GF-D8 (cell line): ENCODE measurements around the gene KCTD7.
"Not testable (repeated sequence)": the region's sequence is repeated elsewhere in the genome, so short reads cannot be mapped to it uniquely, and the experiment has no call there.

Source experiments
- DNase-seq: peaks from one replicate; lab custom pipeline; 2025; lab: John Stamatoyannopoulos, UW

Gene KCTD7

DNA sequence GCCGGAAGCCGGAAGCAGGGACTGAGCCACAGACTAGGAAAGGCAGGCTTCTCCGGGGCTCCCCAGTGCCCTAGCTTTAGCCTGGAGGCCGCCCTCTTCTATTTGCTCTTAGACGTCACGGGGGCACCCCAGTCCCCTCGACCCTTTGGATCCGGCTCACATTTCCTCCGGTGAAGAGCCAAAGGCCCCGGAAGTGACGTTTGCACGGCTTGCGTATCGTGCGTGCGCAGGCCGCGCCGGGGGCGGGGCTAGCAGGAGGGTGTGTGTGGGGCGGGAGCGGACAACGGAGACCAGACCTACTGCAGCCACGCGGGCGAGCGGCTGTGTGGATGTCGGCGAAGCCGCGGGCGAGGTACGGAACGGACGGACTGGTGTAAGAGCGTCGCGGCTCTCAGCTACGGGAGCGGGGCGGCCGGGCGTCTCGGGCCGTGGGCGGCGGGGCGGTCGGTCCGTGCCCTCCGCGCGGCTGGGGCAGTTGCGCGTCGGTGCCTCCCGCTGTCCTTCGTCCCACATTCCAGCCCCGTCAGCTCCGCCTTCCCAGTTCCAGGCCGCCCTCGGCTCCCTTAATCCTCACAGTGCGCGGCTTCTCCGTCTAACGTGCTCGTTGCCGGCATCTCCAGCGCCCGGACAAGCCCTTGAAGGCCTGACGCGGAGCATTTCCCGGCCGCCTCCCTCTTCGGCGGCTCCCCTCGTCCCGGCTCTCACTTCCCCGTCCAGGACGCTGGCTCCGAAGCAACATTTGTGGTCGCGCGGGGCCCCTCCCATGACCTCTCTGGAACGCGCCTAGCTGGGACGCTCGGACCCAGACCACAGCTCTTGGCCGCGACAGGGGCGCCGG is 25.8 kb downstream of the KCTD7 start:
- DNase-seq = peak; percentile 96

DNA sequence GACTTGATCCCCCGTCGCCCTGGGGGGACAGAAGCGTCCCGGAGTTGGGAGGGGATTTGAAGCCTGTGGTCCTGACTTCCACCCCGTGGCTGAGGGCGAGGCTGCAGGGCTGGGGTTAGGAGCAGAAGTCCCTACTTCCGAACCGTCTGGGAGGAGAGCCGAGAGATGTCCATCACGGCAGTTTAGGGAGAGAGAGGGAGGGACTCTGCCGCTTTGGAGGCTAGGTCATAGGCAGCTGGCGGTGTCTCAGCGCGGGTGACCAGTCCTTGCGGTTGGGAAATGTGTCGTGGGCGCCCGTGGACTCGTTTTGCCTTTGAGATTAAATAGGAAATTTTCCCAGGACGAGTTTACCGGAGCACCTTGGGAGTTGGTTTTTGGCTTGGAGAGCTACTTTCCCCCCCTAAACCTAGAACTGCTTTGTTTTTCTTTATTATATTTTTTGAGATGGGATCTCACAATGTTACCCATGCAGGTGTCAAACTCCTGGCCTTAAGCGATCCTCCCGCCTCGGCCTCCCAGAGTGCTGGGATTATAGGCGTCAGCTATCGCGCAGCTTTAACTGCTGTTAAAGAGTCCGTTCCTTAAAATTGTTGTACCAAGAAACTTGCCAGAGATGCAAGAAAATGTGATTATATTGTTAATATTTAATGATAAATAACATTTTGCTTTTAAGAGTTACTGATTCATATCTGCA is 26.6 kb downstream of the KCTD7 start:
- peak; percentile 50 for DNase-seq

DNA sequence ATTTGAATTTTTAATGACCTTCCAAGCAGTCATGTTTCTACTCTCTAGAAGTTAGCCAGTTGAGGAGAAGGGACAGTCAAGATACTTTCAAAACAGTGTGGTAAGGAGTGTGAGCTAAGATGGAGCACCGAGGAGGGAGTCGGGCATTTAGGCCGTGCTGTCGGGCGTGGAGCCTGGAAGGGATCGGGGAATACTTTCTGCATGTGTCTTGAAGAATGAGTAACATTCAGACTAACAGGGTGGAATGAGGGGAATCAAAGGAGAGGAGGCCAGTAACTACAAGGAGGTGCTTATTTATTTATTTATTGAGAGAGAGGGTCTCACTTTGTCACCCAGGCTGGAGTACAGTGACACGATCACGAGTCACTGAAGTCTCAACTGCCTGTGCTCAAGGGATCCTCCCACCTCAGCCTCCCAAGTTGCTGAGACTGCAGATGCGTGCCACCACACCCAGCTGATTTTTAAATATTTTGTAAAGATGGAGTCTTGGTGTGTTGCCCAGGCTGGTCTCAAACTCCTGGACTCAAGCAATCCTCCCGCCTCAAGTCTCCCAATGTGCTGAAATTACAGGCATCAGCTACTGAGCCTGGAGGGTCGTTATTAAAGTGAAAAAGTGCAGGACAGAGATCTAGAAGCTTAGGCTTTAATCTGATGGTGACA is 27.3 kb downstream of the KCTD7 start:
- DNase-seq = not testable (repeated sequence)

DNA sequence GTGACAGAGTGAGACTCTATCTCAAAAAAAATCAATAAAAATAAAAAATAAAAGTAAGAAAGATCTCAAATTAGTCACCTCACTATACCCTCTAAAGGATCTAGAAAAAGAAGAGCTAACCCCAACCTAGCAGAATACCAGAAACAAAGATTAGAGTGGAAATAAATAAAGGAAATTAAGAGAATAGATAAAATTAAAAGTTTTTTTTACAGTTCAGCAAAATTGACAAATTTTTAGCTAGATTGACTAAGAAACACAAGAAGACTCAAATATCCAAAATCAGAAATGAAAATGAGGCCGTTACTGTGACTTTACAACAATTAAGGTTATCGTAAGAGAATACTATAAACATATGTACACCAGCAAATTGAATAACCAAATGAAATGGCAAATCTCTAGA is 29.1 kb downstream of the KCTD7 start:
- DNase-seq = no peak

DNA sequence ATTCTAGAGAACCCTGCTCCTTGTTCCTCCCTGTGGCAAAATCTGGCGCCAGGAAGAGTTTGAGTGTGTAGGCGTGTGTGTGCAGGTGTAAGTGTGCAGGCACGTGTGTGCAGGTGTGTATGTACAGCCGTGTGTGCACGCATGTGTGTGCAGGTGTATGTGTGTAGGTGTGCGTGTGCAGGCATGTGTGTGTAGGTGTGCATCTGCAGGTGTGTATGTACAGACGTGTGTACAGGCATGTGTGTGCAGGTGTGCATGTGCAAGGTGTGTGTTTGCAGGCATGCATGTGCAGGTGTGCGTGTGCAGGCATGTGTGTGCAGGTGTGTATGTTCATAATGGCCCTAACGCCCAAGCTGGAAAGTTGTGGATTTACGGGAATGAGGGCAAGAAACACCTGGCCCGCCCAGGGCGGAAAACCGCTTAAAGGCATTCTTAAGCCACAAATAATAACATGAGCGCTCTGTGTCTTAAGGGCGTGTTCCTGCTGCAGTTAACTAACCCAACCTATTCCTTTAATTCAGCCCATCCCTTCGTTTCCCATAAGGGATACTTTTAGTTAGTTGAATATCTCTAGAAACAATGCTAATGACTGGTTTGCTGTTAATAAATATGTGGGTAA is 34.1 kb downstream of the KCTD7 start:
- no peak for DNase-seq

DNA sequence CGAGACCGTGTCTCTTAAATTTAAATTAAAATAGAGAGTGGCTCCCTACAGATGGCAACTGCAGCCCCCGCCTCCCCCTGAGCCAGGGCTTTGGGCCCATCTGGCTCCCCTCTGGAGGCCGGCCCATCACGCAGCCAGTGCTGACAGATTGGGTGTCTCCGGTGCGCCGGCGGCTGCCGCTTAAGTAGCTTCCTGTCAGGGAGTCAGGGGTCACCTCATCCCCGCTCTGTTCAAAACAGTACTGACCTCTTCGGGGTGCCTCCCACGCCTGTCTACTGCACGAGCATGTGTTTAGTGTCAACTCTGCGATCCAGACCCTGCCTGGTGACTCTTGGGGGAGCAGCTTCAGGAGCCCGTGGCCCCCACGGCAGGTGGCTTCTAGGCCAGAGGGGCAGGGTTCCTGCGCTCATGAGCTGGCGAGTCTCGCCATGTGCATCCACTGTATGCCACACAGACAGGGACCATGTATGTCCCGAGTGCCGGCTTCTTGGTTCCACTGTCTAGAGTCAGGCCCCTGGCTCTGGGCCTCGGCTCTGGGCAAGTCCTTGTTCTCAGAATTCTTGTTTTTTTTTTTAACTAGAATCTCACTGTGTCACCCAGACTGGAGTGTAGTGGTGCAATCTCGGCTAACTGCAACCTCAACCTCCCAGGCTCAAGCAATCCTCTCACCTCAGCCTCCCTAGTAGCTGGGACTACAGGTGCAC is 36.1 kb downstream of the KCTD7 start:
- DNase-seq = no peak

DNA sequence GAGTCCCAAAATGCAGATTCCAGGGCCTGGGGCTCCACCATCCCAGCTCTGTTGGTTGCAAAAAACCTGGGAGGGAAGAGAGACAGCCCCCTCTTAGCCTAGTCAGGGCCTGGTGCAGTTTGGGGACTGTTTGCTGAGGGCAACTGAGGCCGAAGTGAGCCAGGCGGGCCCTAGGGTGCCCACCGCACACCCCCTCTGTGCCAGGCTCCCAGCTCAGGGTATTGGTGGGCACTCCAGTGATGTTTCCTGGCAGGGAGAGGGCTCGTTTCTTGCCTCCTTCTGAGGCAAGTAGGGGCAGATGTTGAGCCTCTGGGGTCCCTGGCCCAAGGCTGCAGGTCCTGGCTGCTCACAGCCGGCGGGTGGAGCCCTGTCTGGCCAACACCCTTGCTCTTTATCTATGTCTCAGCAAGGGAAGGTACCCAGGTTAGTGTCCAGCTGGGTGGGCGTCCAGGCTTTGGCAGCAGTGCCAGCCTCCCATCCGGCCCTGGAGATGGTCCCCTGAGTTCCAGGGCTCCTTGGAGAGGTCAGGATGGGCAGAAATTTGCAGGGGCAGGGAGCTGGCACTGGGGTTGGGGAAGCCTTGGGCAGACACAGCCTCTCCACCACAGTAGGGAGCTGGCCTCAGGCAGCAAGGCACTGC is 37.8 kb downstream of the KCTD7 start:
- no peak for DNase-seq

DNA sequence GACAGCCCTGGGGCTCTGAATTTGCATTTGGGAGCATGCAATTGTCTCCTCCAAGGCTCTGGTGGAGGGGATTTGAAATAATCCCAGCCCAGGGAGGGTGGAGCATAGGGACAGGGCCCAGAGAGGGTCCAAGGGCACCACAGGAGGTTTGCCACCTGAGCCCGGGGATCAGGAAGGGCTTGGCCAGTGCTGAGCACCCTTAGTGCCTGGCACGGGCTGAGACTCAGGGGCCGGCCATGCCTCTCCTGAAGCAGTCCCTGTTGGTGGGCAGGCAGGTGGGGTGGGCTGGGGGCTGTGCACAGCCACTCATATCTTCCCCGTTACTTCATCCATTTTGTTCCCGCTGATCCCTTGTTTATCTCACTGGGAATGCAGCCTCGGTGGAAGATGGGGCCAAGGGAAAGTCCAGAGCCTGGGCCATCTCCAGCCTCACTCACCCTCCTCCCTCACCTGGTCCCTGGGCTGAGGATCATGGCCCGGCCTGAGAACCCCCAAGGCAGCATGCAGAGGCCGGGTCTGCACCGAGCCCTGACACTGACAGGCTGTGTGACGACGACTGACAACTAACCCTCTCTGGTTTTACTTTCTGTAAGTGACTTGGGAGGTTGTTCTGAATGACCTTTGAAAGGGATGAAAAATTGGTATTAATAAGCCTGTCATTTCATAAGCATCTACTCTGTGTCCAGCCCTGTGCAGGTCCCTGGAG is 38.5 kb downstream of the KCTD7 start:
- no peak for DNase-seq

DNA sequence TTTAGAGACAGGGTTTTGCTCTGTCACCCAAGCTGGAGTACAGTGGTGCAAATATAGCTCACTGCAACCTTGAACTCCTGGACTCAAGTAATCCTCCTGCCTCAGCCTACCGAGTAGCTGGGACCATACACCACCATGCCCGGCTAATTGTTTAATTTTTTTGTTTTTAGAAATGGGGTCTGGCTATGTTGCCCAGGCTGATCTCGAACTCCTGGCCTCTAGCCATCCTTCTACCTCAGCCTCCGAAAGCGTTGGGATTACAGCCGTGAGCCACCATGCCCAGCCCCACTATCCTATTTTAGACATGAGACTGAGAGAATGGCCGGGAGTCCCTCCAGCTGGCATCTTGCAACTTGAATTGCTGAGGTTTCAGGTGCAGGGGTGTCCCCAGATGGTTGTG is 39.4 kb downstream of the KCTD7 start:
- DNase-seq = no peak

DNA sequence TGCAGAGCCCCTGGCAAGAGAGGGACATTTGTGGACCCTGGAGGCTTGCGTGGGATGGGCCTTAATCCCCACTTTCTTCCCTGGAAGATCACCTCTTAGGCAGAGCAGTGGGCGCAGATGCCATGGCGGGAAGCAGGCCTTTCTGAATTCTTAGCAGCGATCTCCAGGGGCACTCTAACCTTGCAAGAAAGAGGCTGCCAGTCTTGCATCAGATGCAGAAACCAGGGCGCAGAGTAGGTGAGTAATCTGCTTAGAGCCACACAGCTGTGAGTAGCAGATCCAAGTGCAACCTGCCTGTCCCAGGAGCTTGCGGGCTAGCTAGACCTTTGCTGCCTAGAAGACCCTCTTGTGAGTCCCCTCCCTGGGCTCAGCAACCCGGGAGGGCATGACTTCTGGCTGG is 40.0 kb downstream of the KCTD7 start:
- DNase-seq = no peak

DNA sequence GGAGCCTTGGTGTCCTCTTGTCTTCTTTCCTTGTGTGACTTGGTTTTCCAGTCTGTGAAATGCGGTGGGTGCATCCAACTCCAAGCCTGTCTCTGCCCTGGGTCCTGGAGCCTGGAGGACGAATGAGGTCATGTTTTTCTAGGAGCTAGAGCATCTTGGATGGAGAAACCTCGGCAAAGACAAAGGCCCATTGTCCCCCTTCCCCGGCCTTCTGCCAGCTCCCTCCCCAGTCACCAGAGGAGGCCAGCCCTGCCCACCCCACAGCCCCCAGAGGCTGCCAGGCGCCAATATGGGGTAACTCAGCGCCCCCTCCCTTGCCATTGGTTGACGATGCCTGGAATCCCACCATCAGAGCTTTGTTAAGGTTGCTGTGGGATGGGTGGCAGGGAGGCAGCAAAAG is 40.4 kb downstream of the KCTD7 start:
- DNase-seq = no peak

DNA sequence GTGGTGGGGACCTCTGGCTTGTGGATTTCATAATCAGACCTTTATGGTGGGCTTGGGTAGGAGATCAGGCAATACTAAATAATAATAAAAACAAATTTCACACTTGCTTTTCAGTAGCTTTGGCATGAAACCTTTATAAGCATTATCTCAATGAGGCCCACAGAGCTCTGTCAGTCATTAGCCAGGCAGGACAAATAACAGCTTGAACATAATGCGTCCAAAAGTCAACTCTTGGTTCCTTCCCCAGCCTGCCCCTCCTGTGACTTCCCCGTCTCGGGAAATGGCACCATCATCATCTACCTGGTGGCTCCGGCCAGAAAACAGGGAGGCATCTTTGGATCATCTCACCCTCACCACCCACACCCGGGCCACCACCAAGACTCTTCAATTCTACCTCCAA is 40.8 kb downstream of the KCTD7 start:
- no peak for DNase-seq

DNA sequence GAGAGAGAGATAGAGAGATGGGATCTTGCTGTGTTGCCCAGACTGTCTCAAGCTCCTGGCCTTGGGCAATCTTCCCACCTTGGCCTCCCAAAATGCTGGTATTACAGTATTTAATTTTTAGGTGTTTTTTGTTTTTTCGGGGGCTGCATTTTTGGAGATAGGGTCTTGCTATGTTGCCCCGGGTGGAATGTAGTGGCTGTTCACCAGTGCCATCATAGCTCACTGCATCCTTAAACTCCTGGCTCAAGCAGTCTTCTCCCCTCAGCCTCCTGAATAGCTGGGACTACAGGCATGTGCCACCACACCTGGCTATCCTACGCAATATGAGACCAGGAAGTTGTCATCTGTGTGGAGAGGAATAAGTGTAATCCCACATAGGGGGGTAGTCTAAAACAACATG is 42.4 kb downstream of the KCTD7 start:
- DNase-seq = no peak

DNA sequence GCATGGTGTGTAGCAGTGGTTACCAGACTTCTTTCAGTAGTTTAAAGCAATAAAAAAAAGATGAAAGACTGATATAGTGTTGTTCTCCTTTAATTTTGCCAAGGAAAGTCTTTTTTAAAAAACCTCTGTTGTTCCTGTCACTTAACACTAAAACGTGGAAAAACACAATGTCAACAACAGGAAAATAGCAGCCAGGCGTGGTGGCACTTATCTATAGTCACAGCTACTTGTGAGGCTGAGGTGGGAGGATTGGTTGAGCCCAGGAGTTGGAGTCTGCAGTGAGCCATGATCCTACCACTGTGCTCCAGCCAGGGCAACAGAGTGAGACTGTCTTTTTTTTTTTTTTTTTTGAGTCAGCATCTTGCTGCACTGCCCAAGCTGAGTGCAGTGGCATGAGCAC is 42.8 kb downstream of the KCTD7 start:
- not testable (repeated sequence) for DNase-seq

DNA sequence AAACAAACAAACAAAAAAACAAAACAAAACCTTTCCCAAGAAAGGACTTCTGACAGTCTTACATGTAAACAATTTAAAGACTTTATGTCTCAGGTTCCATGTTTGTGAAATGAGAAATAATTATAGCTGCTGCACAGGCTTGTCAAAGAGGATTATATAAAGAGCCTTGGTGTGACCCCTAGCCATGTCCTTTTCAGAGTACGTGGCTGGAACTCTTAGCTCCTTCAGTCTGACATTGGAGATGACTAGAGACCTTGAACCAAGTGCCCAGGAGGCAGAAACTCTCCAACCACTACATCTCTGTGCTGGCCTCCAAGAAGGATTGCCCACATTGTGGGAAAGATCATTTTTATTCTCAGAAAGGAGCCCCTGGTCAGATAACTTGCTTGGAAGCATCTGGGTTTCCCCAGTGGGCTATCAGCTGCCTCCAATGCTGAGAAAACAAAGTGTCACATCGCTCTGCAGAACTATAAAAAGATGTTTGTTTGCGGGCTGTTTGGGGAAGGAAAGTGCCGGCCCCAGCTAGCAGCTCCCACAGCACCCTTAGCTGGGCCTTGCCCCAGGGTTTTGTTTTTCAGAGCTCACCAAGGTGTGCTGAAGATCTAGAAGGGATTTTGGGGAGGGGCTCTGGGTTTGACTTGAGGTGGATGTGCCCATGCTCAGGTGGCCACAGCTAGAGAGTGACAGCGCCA is 43.9 kb downstream of the KCTD7 start:
- not testable (repeated sequence) for DNase-seq

DNA sequence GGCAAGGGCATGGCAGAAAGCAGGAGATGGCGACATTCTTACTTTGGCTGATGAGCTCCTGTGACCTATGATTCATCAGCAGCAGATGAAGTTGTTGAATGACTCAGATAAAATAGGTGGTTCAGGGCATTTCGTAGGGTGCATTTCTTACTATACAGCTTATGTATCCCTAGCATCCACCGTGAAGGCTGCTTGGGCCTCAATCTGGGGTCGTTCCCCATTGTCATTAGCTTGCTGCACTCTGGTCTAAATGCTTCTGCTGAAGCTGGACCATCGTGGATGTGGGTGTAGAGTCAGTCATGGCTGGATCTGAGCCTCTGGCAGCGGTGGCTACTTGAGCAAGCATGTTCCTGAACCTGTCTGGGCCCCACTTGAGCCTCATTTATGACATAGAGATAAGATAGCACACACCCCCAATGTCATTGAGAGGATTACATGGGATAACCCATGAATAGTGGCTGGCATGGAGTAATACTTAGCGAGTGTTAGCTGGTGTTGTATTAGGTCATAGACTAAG is 44.5 kb downstream of the KCTD7 start:
- DNase-seq = not testable (repeated sequence)

DNA sequence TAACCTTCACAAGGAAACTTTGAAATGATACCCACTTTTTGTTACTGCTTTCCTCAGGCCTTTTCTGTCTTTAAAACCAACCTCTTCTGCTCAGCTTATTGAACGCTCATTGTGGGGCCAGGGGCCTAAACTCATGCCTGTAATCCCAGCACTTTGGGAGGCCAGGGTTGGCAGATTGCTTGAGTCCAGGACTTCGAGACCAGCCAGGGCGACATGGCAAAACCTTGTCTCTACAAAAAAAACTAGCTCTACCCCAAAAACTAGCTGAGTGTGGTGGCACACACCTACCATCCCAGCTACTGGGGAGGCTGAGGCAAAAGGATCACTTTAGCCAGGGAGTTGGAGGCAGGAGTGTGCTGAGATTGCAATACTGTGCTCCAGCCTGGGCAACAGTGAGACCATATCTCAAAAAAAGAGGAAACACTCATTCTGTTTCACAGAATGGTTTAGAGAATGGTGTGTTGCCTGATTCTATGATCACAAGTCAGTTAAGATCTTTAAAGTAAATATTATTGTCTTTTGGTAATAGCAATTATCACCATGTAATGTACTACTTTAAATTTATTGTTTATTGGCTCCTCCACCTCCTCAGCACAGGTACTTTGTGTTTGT is 51.1 kb downstream of the KCTD7 start:
- DNase-seq = no peak

DNA sequence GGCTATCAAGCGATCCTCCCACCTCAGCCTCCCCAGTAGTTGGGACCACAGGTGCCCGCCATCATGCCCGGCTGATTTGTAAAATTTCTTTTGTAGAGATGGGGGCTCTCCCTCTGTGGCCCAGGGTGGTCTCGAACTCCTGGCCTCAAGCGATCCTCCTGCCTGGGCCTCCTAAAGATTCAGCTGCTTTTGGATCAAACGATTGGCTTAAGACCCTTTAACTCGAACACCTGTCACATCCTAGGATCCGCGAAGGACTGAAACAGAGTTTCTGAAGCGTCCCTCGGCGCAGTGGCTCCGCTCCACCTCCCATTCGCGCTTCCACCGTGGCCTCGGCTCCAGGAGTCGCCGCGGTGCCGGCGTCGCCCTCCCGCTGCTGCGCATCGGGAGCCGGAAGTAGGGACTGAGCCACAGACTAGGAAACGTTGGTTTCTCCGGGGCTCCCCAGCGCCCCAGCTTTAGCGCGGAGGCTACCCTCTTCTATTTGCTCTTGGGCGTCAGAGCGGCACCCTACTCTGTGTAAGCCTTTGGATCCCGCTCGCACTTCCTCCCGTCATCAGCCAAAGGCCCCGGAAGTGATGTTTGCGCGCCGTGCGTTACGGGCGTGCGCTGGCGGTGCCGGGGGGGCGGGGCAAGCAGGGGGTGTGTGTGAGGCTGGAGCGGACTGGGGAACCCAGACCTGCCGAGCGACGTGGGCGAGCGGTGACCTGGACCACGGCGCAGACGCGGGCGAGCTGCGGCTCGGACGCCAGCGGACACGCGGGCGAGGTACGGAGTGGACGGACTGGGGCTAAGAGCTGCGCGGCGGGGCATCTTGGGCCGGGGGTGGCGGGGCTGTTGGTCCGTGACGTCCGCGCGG is 53.0 kb downstream of the KCTD7 start:
- DNase-seq = peak; percentile 87
